Glutamatergic neuron (in vitro differentiated cells): Measurements from ENCODE around the gene RASIP1. TPM values are rescaled to one million over a fixed set of nuclear protein-coding genes. Genes with fewer than 3 reads are reported as not detected.
A peak's percentile ranks its signal among the peaks of the same experiment; 100 is the strongest.
"Not testable (repeated sequence)": the region's sequence is repeated elsewhere in the genome, so short reads cannot be mapped to it uniquely, and the experiment has no call there.

Experiments
- DNase-seq: peaks from one replicate; pipeline ENCODE4 v3.0.0; 2022
- H3K27ac Mint-ChIP-seq: one replicate; pipeline ENCODE4 v1.8.0; 2020; ENCODE audit warnings: mild to moderate bottlenecking, mixed read lengths, inconsistent platforms; ENCODE audit not compliant: unreplicated experiment
- H3K27me3 Mint-ChIP-seq: one replicate; pipeline ENCODE4 v1.8.0; 2020; ENCODE audit warnings: mild to moderate bottlenecking, moderate library complexity, mixed read lengths, inconsistent platforms; ENCODE audit not compliant: unreplicated experiment
- H3K36me3 Mint-ChIP-seq: one replicate; pipeline ENCODE4 v1.8.0; 2020; ENCODE audit warnings: mild to moderate bottlenecking, mixed read lengths, inconsistent platforms; ENCODE audit not compliant: unreplicated experiment
- H3K4me1 Mint-ChIP-seq: one replicate; pipeline ENCODE4 v1.8.0; 2020; ENCODE audit warnings: mild to moderate bottlenecking, low read depth, mixed read lengths, inconsistent platforms; ENCODE audit not compliant: unreplicated experiment
- H3K4me3 Mint-ChIP-seq: one replicate; pipeline ENCODE4 v1.8.0; 2020; ENCODE audit warnings: mild to moderate bottlenecking, mixed read lengths, inconsistent platforms; ENCODE audit not compliant: unreplicated experiment
- H3K9me3 Mint-ChIP-seq: one replicate; pipeline ENCODE4 v1.8.0; 2020; ENCODE audit warnings: mild to moderate bottlenecking, moderate library complexity, mixed read lengths, inconsistent platforms; ENCODE audit not compliant: unreplicated experiment
- CTCF ChIP-seq: fragments of 200-600 bp; sonication (generic); IDR thresholded peaks from one replicate; pipeline ENCODE4 v1.5.0; 2021; ENCODE audit not compliant: partially characterized antibody, unreplicated experiment
- total RNA-seq: library from RNA; stranded (reverse); fragmentation: NEBNext Ultra II Directional; extraction: Animal tissue kit (Norgen Biotek cat#: 25700); gene quantifications from one replicate; pipeline ENCODE4 v1.2.1, GENCODE V29; 2021; ENCODE audit not compliant: unreplicated experiment

RASIP1 gene
- total RNA-seq, 1 donor from 2014 or later = 6.2 TPM

- no peak for TF ChIP-seq CTCF
- H3K27ac Mint-ChIP-seq = no peak overlapping the region
- H3K9me3 Mint-ChIP-seq = no peaks in the 10 kb centered on the region
- peaks cover 10% of the 10 kb centered on the region for H3K36me3 Mint-ChIP-seq
- H3K27me3 Mint-ChIP-seq = peaks cover 2% of the 10 kb centered on the region
- no peak overlapping the region for H3K4me3 Mint-ChIP-seq
- DNase-seq = no peak
- H3K4me1 Mint-ChIP-seq = no peaks in the 10 kb centered on the region
These were observed 37.7 kb downstream of the RASIP1 start for GRCh38 chr19:48702701-48703100.

GRCh38 chr19:48698046-48698445 is 42.4 kb downstream of the RASIP1 start:
- H3K27me3 Mint-ChIP-seq = peaks cover 5% of the 10 kb centered on the region
- no peak overlapping the region for H3K4me3 Mint-ChIP-seq
- DNase-seq = no peak
- H3K4me1 Mint-ChIP-seq = no peaks in the 10 kb centered on the region
- no peak overlapping the region for H3K27ac Mint-ChIP-seq
- no peaks in the 10 kb centered on the region for H3K36me3 Mint-ChIP-seq
- H3K9me3 Mint-ChIP-seq = no peaks in the 10 kb centered on the region
- TF ChIP-seq CTCF = no peak

- H3K27me3 Mint-ChIP-seq = peaks cover 3% of the 10 kb centered on the region
- H3K27ac Mint-ChIP-seq = no peak overlapping the region
- H3K4me1 Mint-ChIP-seq = no peaks in the 10 kb centered on the region
- TF ChIP-seq CTCF = no peak
- H3K4me3 Mint-ChIP-seq = peak overlapping the region; percentile 74
- H3K9me3 Mint-ChIP-seq = no peaks in the 10 kb centered on the region
- DNase-seq = no peak
- no peaks in the 10 kb centered on the region for H3K36me3 Mint-ChIP-seq
These were observed 43.9 kb downstream of the RASIP1 start for GRCh38 chr19:48696353-48697010.

GRCh38 chr19:48695743-48696352 is 44.6 kb downstream of the RASIP1 start, which contains the start of gene FUT2:
Gene FUT2, plus strand, starts transcription at chr19:48695971. Its CDS starts 6,986 bp downstream, at chr19:48702957.
- no peaks in the 10 kb centered on the region for H3K4me1 Mint-ChIP-seq
- peaks cover 3% of the 10 kb centered on the region for H3K27me3 Mint-ChIP-seq
- no peak for DNase-seq
- no peak within 1 kb of the TSS for H3K27ac Mint-ChIP-seq
- no peak for TF ChIP-seq CTCF
- H3K36me3 Mint-ChIP-seq = no peaks in the 10 kb centered on the region
- peak within 1 kb of the TSS; percentile 74 for H3K4me3 Mint-ChIP-seq
- no peaks in the 10 kb centered on the region for H3K9me3 Mint-ChIP-seq

- not testable (repeated sequence) for H3K9me3 Mint-ChIP-seq, H3K4me1 Mint-ChIP-seq, H3K27ac Mint-ChIP-seq, H3K36me3 Mint-ChIP-seq, H3K4me3 Mint-ChIP-seq, H3K27me3 Mint-ChIP-seq, DNase-seq
These were observed 46.8 kb downstream of the RASIP1 start for GRCh38 chr19:48693629-48694028.
